Endothelial cell of umbilical vein (primary cell): ENCODE data around the gene ARMH3.

Experiments used
- MYC ChIP-seq: IDR thresholded peaks from one replicate; pipeline ENCODE4 v1.6.1; 2011; ENCODE audit warnings: mild to moderate bottlenecking, low read depth, low read length
- POLR2A ChIP-seq: IDR thresholded peaks from 2 replicates; pipeline ENCODE4 v1.6.1; 2012; ENCODE audit warnings: low read depth, mild to moderate bottlenecking, control low read depth, low read length
- TF ChIP-seq, protein P1 (sequence below), 2 donors: IDR thresholded peaks; 1 replicate in 1 of 2; 2 replicates in 1 of 2; pipeline ENCODE4 v1.5.1; 2011; ENCODE audit warnings: low read length in 2 of 2, mild to moderate bottlenecking in 2 of 2, moderate library complexity in 2 of 2, control low read depth in 1 of 2, inconsistent platforms in 1 of 2, low read depth in 1 of 2; ENCODE audit not compliant: insufficient read depth in 1 of 2; ENCODE audit errors: extremely low read depth in 1 of 2

GRCh38 chr10:101848894-101849351, 207.1 kb downstream of the ARMH3 start:
- TF ChIP-seq, protein P1, sequence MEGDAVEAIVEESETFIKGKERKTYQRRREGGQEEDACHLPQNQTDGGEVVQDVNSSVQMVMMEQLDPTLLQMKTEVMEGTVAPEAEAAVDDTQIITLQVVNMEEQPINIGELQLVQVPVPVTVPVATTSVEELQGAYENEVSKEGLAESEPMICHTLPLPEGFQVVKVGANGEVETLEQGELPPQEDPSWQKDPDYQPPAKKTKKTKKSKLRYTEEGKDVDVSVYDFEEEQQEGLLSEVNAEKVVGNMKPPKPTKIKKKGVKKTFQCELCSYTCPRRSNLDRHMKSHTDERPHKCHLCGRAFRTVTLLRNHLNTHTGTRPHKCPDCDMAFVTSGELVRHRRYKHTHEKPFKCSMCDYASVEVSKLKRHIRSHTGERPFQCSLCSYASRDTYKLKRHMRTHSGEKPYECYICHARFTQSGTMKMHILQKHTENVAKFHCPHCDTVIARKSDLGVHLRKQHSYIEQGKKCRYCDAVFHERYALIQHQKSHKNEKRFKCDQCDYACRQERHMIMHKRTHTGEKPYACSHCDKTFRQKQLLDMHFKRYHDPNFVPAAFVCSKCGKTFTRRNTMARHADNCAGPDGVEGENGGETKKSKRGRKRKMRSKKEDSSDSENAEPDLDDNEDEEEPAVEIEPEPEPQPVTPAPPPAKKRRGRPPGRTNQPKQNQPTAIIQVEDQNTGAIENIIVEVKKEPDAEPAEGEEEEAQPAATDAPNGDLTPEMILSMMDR (IDR thresholded peaks at IDR 0.05; ENCODE audit: extremely low read depth in 1 of 2, insufficient read depth in 1 of 2, low read depth in 1 of 2, low read length in 2 of 2) = no peak
- TF ChIP-seq POLR2A (no peak), MYC (no peak)
